Inferior parietal cortex (tissue), 1 donor: ENCODE results near the gene TMED10.

ENCODE experiments used
- DNase-seq: peaks from one replicate; pipeline ENCODE4 v3.0.0-alpha.2; 2016; ENCODE audit errors: extremely low spot score

TMED10 gene

GRCh38 chr14:75088566-75089373, 87.6 kb downstream of the TMED10 start:
- peak; percentile 81 for DNase-seq

DNA sequence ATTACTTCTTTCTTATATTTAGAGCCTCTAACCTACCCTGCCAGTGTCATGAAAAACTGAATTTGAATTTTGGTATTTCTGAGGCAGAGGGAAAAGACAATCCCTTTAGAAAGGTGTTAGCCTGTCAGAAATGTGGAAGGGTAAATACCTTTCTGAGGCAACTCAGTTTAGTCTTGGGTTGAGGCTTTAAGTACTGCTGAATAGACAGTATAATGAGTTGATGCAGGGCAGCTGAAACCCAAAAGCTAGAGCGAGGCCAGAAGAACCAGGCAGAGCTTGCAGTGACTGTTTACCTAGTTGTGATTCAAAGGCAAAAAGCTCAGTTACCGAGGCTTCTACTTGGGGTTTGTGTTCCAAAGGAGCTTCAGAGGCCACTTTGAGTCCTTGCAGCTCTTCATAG, 88.3 kb downstream of the TMED10 start:
- no peak for DNase-seq

DNA sequence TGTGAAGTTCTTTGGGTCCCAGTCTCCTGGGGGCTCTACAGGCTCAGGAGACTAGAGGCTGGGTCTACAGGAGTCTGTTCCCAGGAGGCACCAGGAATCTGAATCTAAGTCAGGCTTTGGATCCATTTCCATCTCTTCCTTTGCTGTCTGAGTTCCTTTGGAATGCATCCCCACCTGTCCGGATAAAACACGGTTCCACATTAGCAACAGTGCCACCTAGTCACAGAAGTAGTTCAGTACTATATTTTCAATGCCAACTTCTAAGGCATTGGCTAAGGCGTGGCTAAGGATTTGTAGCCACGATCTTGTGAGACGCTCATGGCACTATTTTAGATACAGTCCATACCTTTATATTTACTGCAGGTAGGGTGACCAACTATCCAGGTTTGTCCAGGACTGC, 91.9 kb downstream of the TMED10 start:
- DNase-seq, result no peak

GRCh38 chr14:75083271-75083670, 93.1 kb downstream of the TMED10 start:
- DNase-seq, result no peak

DNA sequence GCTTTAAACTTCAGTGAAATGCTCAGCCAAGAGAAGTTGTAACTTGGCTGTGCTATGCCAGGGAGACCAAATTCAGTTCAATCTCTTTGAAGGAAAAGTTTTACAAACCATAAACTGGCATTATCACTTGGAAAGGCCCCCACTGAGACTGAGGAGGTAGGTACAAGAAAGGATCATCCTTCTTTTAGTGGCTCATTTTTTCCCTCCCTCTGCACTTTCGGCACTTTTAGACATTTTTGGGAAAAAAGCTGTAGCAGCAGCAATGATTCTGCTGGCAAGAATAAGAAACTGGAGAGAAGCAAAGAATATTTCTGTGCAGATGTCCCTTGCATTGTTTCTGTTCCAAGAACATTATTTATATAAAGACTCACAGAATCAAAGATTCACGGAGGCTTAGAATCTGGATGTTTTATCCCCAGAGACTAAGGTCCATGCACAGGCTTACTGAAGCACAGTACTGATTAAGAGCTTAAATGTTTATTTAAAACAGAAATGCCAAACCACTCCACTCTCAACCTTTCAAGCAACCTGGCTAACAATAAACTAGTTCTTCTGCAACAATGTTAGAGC, 94.7 kb downstream of the TMED10 start:
- no peak for DNase-seq
